Parathyroid adenoma (tissue), 2 donors: ENCODE results near the gene ZNF146.

Experiments
- H2AFZ ChIP-seq: fragments of 300-600 bp; sonication (generic); one replicate; pipeline ENCODE4 v1.7.0; 2017; ENCODE audit warnings: antibody characterized with exemption, mild to moderate bottlenecking
- H3K27ac ChIP-seq: fragments of 300-600 bp; sonication (generic); one replicate; pipeline ENCODE4 v1.7.0; 2017
- H3K27me3 ChIP-seq: fragments of 300-600 bp; sonication (generic); one replicate; pipeline ENCODE4 v1.7.0; 2017; ENCODE audit warnings: low read length; ENCODE audit not compliant: control insufficient read depth, insufficient read depth
- H3K36me3 ChIP-seq: fragments of 300-600 bp; sonication (generic); one replicate; pipeline ENCODE4 v1.7.0; 2017; ENCODE audit warnings: low read length; ENCODE audit not compliant: control insufficient read depth, insufficient read depth
- H3K4me1 ChIP-seq: fragments of 300-600 bp; sonication (generic); one replicate; pipeline ENCODE4 v1.7.0; 2017; ENCODE audit warnings: control low read depth
- H3K4me2 ChIP-seq: fragments of 300-600 bp; sonication (generic); one replicate; pipeline ENCODE4 v1.7.0; 2017; ENCODE audit warnings: low read length
- H3K4me3 ChIP-seq: fragments of 300-600 bp; sonication (generic); one replicate; pipeline ENCODE4 v1.7.0; 2017; ENCODE audit warnings: low read depth, low read length
- H3K79me2 ChIP-seq: fragments of 300-600 bp; sonication (generic); one replicate; pipeline ENCODE4 v1.7.0; 2017; ENCODE audit warnings: control low read depth
- H3K9ac ChIP-seq: fragments of 300-600 bp; sonication (generic); one replicate; pipeline ENCODE4 v1.7.0; 2017; ENCODE audit warnings: mild to moderate bottlenecking
- H3K9me3 ChIP-seq: fragments of 300-600 bp; sonication (generic); one replicate; pipeline ENCODE4 v1.7.0; 2017; ENCODE audit warnings: low read length; ENCODE audit not compliant: control insufficient read depth
- TF ChIP-seq, protein P1 (sequence below): fragments of 300-600 bp; sonication (generic); IDR thresholded peaks from one replicate; pipeline ENCODE4 v1.7.0; 2017; ENCODE audit warnings: antibody characterized with exemption, mild to moderate bottlenecking
- donor health status: primary hyperparathyroidism.

Gene ZNF146

DNA sequence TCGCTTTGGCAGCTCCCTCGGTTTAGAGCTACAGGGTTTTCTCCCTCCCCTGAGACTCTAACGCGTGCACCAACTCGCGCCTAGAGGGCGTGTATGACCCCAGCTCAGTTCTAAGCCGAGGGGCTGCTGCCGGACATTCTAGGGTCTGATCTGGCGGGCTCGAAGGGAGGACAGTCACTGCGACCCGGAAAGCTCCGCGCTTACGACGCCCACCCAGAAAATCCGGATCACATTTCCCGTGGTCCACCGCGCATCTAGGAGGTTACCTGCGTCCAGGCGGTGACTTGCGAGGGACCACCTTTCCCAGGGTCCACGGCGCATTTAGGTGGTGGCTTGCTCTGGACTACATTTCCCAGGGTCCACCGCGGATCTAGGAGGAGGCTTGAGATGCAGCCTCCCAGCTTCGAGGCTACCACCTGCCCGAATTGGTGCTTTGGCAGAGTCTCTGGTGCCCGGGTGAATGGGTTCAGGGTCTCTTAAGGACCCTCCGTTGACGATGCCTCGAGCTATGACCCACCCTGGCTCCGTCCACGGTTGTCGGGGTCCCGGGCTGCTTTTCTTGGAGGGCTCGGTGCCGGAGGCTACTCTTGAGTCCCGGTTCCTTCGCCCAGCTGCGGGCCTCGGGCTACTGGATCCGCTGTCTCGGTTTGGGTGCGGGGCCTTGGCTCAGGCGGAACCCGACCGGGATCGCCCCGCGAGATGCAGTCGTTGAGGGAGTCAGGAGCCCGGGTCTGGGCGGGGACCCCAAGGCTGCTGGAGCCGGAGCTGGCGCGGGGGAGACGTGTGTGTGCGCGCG lies 30.5 kb downstream of the ZNF146 start:
- no peaks in the 10 kb centered on the region for H3K79me2 ChIP-seq
- no peak overlapping the region for H3K27ac ChIP-seq
- H3K36me3 ChIP-seq = no peaks in the 10 kb centered on the region
- peak overlapping the region; percentile 33 for H3K4me3 ChIP-seq
- no peaks in the 10 kb centered on the region for H3K4me1 ChIP-seq
- no peak overlapping the region for H3K9ac ChIP-seq
- TF ChIP-seq, protein P1, sequence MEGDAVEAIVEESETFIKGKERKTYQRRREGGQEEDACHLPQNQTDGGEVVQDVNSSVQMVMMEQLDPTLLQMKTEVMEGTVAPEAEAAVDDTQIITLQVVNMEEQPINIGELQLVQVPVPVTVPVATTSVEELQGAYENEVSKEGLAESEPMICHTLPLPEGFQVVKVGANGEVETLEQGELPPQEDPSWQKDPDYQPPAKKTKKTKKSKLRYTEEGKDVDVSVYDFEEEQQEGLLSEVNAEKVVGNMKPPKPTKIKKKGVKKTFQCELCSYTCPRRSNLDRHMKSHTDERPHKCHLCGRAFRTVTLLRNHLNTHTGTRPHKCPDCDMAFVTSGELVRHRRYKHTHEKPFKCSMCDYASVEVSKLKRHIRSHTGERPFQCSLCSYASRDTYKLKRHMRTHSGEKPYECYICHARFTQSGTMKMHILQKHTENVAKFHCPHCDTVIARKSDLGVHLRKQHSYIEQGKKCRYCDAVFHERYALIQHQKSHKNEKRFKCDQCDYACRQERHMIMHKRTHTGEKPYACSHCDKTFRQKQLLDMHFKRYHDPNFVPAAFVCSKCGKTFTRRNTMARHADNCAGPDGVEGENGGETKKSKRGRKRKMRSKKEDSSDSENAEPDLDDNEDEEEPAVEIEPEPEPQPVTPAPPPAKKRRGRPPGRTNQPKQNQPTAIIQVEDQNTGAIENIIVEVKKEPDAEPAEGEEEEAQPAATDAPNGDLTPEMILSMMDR = no peak
- no peak overlapping the region for H2AFZ ChIP-seq
- no peaks in the 10 kb centered on the region for H3K27me3 ChIP-seq
- peak overlapping the region; percentile 69 for H3K4me2 ChIP-seq
- no peaks in the 10 kb centered on the region for H3K9me3 ChIP-seq

DNA sequence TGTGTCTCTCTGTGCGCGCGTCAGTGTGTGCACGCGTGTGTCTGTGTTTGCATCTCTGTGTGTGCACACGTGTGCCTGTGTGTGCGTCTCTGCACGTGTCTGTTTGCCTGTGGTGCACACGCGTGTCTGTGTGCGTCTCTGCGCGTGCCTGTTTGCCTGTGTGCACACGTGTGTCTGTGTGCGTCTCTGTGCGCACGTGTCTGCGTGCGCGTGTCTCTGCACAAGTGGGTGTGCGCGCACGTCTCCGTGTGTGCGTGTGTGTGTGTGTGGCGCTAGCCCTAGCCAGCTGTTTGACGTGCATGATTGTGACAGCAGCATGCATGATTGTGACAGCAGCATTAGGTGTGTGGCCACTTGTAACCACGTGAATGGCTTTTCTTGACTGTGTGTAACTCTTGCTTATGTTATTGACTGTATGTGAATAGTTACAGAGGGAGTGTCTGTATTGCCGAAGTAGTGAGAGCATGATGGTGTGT lies 31.1 kb downstream of the ZNF146 start:
- H3K36me3 ChIP-seq = no peaks in the 10 kb centered on the region
- no peak overlapping the region for H3K4me3 ChIP-seq
- H3K4me1 ChIP-seq = no peaks in the 10 kb centered on the region
- H2AFZ ChIP-seq = no peak overlapping the region
- TF ChIP-seq, protein P1 = no peak
- no peak overlapping the region for H3K9ac ChIP-seq
- no peaks in the 10 kb centered on the region for H3K9me3 ChIP-seq
- no peaks in the 10 kb centered on the region for H3K79me2 ChIP-seq
- no peak overlapping the region for H3K27ac ChIP-seq
- H3K4me2 ChIP-seq = no peak overlapping the region
- H3K27me3 ChIP-seq = no peaks in the 10 kb centered on the region

DNA sequence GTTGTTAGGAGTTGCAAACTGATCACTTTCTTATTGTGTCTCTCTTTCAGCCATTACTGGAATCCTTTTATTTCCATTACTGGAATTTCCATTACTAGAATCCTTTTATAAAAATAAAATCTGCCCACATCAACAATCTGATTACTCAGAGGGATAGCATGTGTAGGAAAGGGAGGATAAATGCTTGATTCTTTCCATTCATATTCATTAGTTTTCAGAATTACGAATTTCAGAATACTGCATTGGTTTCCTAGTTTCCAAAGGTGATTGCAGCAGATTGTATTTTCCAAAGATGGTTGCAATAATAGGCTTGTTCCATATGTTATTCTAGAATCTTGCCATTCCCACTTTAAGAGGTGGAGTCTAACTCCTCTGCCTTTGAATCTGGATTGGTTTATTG lies 37.1 kb downstream of the ZNF146 start:
- TF ChIP-seq, protein P1 = no peak
- no peaks in the 10 kb centered on the region for H3K27me3 ChIP-seq
- no peaks in the 10 kb centered on the region for H3K9me3 ChIP-seq
- H3K9ac ChIP-seq = no peak overlapping the region
- H3K4me3 ChIP-seq = no peak overlapping the region
- no peak overlapping the region for H3K4me2 ChIP-seq
- H2AFZ ChIP-seq = no peak overlapping the region
- no peaks in the 10 kb centered on the region for H3K36me3 ChIP-seq
- no peak overlapping the region for H3K27ac ChIP-seq
- no peaks in the 10 kb centered on the region for H3K4me1 ChIP-seq
- H3K79me2 ChIP-seq = no peaks in the 10 kb centered on the region

DNA sequence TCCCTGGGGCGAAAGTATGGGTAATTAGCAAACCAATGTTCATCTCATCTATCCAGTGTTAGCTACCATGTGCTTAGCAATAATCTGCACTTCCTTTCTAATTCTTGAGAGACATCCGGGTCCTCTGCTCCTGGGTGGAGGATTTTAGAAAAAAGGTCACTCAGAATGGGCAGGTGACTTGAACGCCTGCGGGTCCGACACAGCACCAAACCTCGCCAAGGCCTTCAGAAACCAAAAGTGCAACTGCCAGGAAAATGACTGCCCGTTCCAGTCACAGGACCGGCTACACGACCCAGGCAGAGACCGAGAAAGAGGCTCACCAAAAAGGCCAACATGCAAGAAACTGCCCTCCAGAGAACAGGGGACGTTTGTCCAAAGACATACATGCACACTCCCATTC lies 39.9 kb downstream of the ZNF146 start:
- Histone ChIP-seq H3K4me2 (no peak overlapping the region), H3K4me3 (no peak overlapping the region), H2AFZ (no peak overlapping the region), H3K9ac (no peak overlapping the region), H3K79me2 (no peaks in the 10 kb centered on the region), H3K4me1 (no peaks in the 10 kb centered on the region), H3K27ac (no peak overlapping the region), H3K9me3 (no peaks in the 10 kb centered on the region), H3K36me3 (no peaks in the 10 kb centered on the region), H3K27me3 (no peaks in the 10 kb centered on the region)
- TF ChIP-seq, protein P1 = no peak

DNA sequence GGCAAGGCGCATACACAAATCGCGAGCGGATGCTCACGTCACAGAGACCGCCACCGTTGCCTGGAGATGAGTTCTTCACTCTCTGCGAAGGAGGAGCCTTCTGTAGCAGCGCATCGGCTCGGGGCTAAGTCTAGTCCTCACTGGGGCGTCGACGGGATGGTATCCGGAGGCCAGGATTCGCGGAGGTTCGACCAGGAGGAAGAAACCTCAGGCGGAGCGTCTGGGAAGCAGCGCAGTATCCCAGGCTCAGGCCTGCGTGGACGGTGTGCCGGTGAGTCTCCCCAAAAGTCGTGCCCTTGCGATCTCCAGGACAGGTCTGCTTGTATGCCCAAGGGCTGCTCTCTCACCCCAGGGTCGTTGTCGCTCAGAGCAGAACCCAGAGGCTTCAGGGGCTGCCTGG lies 40.4 kb downstream of the ZNF146 start:
- Histone ChIP-seq H3K9ac (no peak overlapping the region), H3K9me3 (no peaks in the 10 kb centered on the region), H3K36me3 (no peaks in the 10 kb centered on the region), H2AFZ (no peak overlapping the region), H3K4me3 (no peak overlapping the region), H3K27ac (no peak overlapping the region), H3K4me1 (no peaks in the 10 kb centered on the region), H3K27me3 (no peaks in the 10 kb centered on the region), H3K79me2 (no peaks in the 10 kb centered on the region), H3K4me2 (no peak overlapping the region)
- TF ChIP-seq, protein P1 = no peak
